ENCODE measurements around the gene SERTM2. TPM values are rescaled to one million over a fixed set of nuclear protein-coding genes. Genes with fewer than 3 reads are reported as not detected.

Gene SERTM2
- total and polyA plus RNA-seq, 2 donors (not counting 3 experiments of a cell fraction or from before 2014, with no cell fraction given): not detected

- no TSS peak for BruUV-seq (replicated peaks)
- H3K27ac ChIP-seq (ENCODE audit: insufficient read depth, low read depth, low read length): no peak overlapping the region
- POLR2A ChIA-PET: no interaction called here
- H3K9me3 ChIP-seq (replicated peaks; ENCODE audit: control insufficient read depth, insufficient read depth, low read length): no peaks in the 10 kb centered on the region
- no peaks in the 10 kb centered on the region for H3K4me1 ChIP-seq (ENCODE audit: control insufficient read depth, extremely low read depth, insufficient read depth, low read length)
- no peaks in the 10 kb centered on the region for H3K79me2 ChIP-seq (ENCODE audit: control insufficient read depth, insufficient read depth, low read length)
- CTCF ChIA-PET: no interaction called here
- H3K9ac ChIP-seq (replicated peaks; ENCODE audit: extremely low read depth, insufficient read depth, low read length): no peak overlapping the region
- intact Hi-C loops (cut with micrococcal nuclease): no loop called here
- FAIRE-seq: no peak
- H4K20me1 ChIP-seq (replicated peaks; ENCODE audit: control insufficient read depth, extremely low read depth, insufficient read depth, low read length): no peaks in the 10 kb centered on the region
- dilution Hi-C loops (cut with MboI; ENCODE audit: extremely low pct_ligation_motif_present, low sequenced_read_pairs): no loop called here
- H3K4me2 ChIP-seq (ENCODE audit: insufficient read depth, low read length): no peak overlapping the region
- H3K27me3 ChIP-seq (ENCODE audit: control insufficient read depth in 2 of 2, insufficient read depth in 2 of 2, low read length in 2 of 2): no peaks in the 10 kb centered on the region
- TF ChIP-seq POLR2A (IDR thresholded peaks at IDR 0.05; ENCODE audit: low read depth, low read length) (no peak), JUN (IDR thresholded peaks at IDR 0.05; ENCODE audit: borderline replicate concordance, insufficient read depth, insufficient read length, low read depth) (no peak), FOS (IDR thresholded peaks at IDR 0.05; ENCODE audit: borderline replicate concordance, insufficient read depth, low read length) (no peak), POLR2AphosphoS5 (IDR thresholded peaks at IDR 0.05; ENCODE audit: insufficient read depth, low read depth, low read length) (no peak), EZH2 (IDR thresholded peaks at IDR 0.05; ENCODE audit: borderline replicate concordance, low read depth, low read length, severe bottlenecking) (no peak), MYC (IDR thresholded peaks at IDR 0.05; ENCODE audit: low read depth, low read length) (no peak), GATA2 (IDR thresholded peaks at IDR 0.05; ENCODE audit: insufficient read depth, insufficient read length, low read depth, low read length) (no peak)
- TF ChIP-seq, protein P1, sequence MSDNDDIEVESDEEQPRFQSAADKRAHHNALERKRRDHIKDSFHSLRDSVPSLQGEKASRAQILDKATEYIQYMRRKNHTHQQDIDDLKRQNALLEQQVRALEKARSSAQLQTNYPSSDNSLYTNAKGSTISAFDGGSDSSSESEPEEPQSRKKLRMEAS (IDR thresholded peaks at IDR 0.05; ENCODE audit: insufficient read depth, insufficient read length): no peak
- TF ChIP-seq, protein P2, sequence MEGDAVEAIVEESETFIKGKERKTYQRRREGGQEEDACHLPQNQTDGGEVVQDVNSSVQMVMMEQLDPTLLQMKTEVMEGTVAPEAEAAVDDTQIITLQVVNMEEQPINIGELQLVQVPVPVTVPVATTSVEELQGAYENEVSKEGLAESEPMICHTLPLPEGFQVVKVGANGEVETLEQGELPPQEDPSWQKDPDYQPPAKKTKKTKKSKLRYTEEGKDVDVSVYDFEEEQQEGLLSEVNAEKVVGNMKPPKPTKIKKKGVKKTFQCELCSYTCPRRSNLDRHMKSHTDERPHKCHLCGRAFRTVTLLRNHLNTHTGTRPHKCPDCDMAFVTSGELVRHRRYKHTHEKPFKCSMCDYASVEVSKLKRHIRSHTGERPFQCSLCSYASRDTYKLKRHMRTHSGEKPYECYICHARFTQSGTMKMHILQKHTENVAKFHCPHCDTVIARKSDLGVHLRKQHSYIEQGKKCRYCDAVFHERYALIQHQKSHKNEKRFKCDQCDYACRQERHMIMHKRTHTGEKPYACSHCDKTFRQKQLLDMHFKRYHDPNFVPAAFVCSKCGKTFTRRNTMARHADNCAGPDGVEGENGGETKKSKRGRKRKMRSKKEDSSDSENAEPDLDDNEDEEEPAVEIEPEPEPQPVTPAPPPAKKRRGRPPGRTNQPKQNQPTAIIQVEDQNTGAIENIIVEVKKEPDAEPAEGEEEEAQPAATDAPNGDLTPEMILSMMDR (IDR thresholded peaks at IDR 0.05; ENCODE audit: extremely low read depth in 1 of 2, insufficient read depth in 1 of 2, low read depth in 1 of 2, low read length in 2 of 2): no peak
- no peak overlapping the region for H2AFZ ChIP-seq (ENCODE audit: low read depth, low read length)
- H3K4me3 ChIP-seq (replicated peaks in 1 of 3; ENCODE audit: insufficient read depth in 1 of 3, low read depth in 1 of 3, low read length in 3 of 3): no peak overlapping the region
- no peaks in the 10 kb centered on the region for H3K9me1 ChIP-seq (replicated peaks; ENCODE audit: control insufficient read depth, extremely low read depth, insufficient read depth, low read length)
- DNase-seq (ENCODE audit: low read depth, low spot score): no peak
- H3K36me3 ChIP-seq (ENCODE audit: control insufficient read depth in 2 of 2, extremely low read depth in 1 of 2, insufficient read depth in 2 of 2, low read length in 2 of 2): no peaks in the 10 kb centered on the region
Measured at GRCh38 chrX:111519215-111519614, 7.8 kb downstream of the SERTM2 start.
